ENCODE results near the gene CFAP299. TPM values are rescaled to one million over a fixed set of nuclear protein-coding genes. Genes with fewer than 3 reads are reported as not detected.

The CFAP299 gene
- total and polyA plus RNA-seq, 4 donors = 2.8 to 30.2 (median 6.6) TPM

- 98 to 100% methylated on average over 1 of the region's 1 CpG for WGBS, 2 donors
- Histone ChIP-seq H3K27me3 (ENCODE audit: control insufficient read depth in 3 of 3, insufficient read depth in 3 of 3, low read length in 2 of 3) (no peaks in the 10 kb centered on the region), H3K9me3 (ENCODE audit: control insufficient read depth in 4 of 4, insufficient read depth in 3 of 4, low read length in 3 of 4) (no peaks in the 10 kb centered on the region), H3K27ac (ENCODE audit: low read depth in 1 of 2, low read length in 1 of 2) (no peak overlapping the region), H3K4me3 (no peak overlapping the region), H3K36me3 (ENCODE audit: control insufficient read depth in 4 of 4, insufficient read depth in 4 of 4, low read length in 4 of 4) (no peaks in the 10 kb centered on the region), H3K9ac (ENCODE audit: insufficient read depth in 1 of 2, low read length in 2 of 2) (no peak overlapping the region), H3K4me1 (ENCODE audit: control insufficient read depth in 5 of 5, insufficient read depth in 5 of 5, low read length in 5 of 5) (no peaks in the 10 kb centered on the region)
- TF ChIP-seq, protein P1, sequence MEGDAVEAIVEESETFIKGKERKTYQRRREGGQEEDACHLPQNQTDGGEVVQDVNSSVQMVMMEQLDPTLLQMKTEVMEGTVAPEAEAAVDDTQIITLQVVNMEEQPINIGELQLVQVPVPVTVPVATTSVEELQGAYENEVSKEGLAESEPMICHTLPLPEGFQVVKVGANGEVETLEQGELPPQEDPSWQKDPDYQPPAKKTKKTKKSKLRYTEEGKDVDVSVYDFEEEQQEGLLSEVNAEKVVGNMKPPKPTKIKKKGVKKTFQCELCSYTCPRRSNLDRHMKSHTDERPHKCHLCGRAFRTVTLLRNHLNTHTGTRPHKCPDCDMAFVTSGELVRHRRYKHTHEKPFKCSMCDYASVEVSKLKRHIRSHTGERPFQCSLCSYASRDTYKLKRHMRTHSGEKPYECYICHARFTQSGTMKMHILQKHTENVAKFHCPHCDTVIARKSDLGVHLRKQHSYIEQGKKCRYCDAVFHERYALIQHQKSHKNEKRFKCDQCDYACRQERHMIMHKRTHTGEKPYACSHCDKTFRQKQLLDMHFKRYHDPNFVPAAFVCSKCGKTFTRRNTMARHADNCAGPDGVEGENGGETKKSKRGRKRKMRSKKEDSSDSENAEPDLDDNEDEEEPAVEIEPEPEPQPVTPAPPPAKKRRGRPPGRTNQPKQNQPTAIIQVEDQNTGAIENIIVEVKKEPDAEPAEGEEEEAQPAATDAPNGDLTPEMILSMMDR (IDR thresholded peaks at IDR 0.05; ENCODE audit: control extremely low read depth, extremely low read depth) = no peak
- ATAC-seq (ENCODE audit: insufficient read depth, low FRiP score) (no peak), DNase-seq (no peak)
Observed at GRCh38 chr4:80465238-80465637, 129.7 kb downstream of the CFAP299 start.

GRCh38 chr4:80465736-80466135, 130.2 kb downstream of the CFAP299 start:
- no peak for ATAC-seq (ENCODE audit: insufficient read depth, low FRiP score)
- H3K4me3 ChIP-seq = no peak overlapping the region
- no peaks in the 10 kb centered on the region for H3K36me3 ChIP-seq (ENCODE audit: control insufficient read depth in 4 of 4, insufficient read depth in 4 of 4, low read length in 4 of 4)
- TF ChIP-seq, protein P1 (IDR thresholded peaks at IDR 0.05; ENCODE audit: control extremely low read depth, extremely low read depth) = no peak
- H3K4me1 ChIP-seq (ENCODE audit: control insufficient read depth in 5 of 5, insufficient read depth in 5 of 5, low read length in 5 of 5) = no peaks in the 10 kb centered on the region
- H3K27me3 ChIP-seq (ENCODE audit: control insufficient read depth in 3 of 3, insufficient read depth in 3 of 3, low read length in 2 of 3) = no peaks in the 10 kb centered on the region
- no peak overlapping the region for H3K9ac ChIP-seq (ENCODE audit: insufficient read depth in 1 of 2, low read length in 2 of 2)
- DNase-seq = peak in 1 of 3 donors; percentile 40
- 70 to 72% methylated on average over 3 of the region's 3 CpGs for WGBS, 2 donors
- H3K27ac ChIP-seq (ENCODE audit: low read depth in 1 of 2, low read length in 1 of 2) = no peak overlapping the region
- no peaks in the 10 kb centered on the region for H3K9me3 ChIP-seq (ENCODE audit: control insufficient read depth in 4 of 4, insufficient read depth in 3 of 4, low read length in 3 of 4)

DNA sequence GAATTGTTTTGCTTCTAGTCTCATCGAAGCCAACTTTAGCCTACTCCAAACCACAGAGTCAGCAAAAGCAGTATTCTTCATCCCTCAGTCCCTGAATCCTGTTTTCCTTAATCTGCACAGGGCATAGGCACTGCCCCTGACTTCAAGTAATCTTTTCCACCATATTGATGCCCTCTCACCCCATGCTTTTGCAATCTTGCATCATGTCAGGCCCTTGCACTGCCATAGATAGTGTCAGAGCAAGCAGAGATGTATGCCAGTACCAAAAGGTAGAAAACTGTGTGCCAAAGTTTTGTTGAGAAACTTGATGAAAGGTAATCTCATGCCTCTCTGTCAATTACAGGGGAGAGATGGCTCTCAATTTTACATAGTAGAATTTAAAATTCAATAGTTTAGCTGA, 131.1 kb downstream of the CFAP299 start:
- 85 to 89% methylated on average over 1 of the region's 1 CpG for WGBS, 2 donors

More for the DNA sequence above, 131.1 kb downstream of the CFAP299 start:
- Histone ChIP-seq H3K9me3 (ENCODE audit: control insufficient read depth in 4 of 4, insufficient read depth in 3 of 4, low read length in 3 of 4) (no peaks in the 10 kb centered on the region), H3K9ac (ENCODE audit: insufficient read depth in 1 of 2, low read length in 2 of 2) (no peak overlapping the region), H3K27ac (ENCODE audit: low read depth in 1 of 2, low read length in 1 of 2) (no peak overlapping the region), H3K4me1 (ENCODE audit: control insufficient read depth in 5 of 5, insufficient read depth in 5 of 5, low read length in 5 of 5) (peaks cover 0 to under 1% (median 0%) of the 10 kb centered on the region in 5 donors), H3K27me3 (ENCODE audit: control insufficient read depth in 3 of 3, insufficient read depth in 3 of 3, low read length in 2 of 3) (no peaks in the 10 kb centered on the region), H3K36me3 (ENCODE audit: control insufficient read depth in 4 of 4, insufficient read depth in 4 of 4, low read length in 4 of 4) (no peaks in the 10 kb centered on the region), H3K4me3 (no peak overlapping the region)
- no peak for ATAC-seq (ENCODE audit: insufficient read depth, low FRiP score)
- TF ChIP-seq, protein P1 (IDR thresholded peaks at IDR 0.05; ENCODE audit: control extremely low read depth, extremely low read depth) = no peak
- no peak for DNase-seq

Measured in lung (tissue), 12 donors.